Stimulated activated naive CD4-positive, alpha-beta T cell treated with Interleukin-2 at 50 U/mL for 16 hours (primary cell): ENCODE data around the gene SERPINB13.
"Not testable (repeated sequence)": the region's sequence is repeated elsewhere in the genome, so short reads cannot be mapped to it uniquely, and the experiment has no call there.

Source experiments
- DNase-seq: peaks from one replicate; lab custom pipeline; 2025; lab: John Stamatoyannopoulos, UW

SERPINB13 gene

DNA sequence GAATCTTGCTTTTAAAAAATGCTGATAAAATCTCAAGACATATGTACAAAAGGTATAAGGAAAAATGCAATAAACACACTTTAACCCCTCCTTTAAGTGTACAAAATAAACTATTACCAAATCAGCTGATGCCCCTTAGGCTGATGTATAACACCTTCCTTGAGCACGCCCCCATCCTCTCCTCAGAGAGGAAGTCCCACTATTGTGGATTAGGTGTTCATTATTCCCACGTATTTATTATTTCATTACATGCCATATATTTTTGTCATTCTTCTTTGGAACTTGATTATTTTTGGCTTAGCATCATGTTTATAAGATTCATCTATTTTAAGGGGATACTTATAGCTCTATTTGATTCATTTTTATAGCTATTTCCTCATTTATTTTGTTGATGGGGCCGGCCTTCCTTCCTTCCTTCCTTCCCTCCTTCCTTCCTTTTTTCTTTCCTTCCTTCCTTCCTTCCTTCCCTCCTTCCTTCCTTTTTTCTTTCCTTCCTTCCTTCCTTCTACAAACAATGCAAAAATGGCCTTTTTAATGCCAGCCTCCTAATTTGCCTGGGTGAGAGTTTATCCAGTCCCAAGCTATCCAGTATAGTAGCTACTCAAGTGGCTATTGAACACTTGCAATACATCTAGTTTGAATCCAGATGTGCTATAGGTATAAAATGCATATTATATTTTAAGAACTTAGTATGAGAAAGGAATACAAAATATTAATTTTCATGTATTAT, 4.0 kb downstream of the SERPINB13 start:
- DNase-seq, result no peak

- no peak for DNase-seq
Measured at GRCh38 chr18:63591725-63592124, 4.6 kb downstream of the SERPINB13 start.

GRCh38 chr18:63592471-63592870, 5.3 kb downstream of the SERPINB13 start:
- no peak for DNase-seq

DNA sequence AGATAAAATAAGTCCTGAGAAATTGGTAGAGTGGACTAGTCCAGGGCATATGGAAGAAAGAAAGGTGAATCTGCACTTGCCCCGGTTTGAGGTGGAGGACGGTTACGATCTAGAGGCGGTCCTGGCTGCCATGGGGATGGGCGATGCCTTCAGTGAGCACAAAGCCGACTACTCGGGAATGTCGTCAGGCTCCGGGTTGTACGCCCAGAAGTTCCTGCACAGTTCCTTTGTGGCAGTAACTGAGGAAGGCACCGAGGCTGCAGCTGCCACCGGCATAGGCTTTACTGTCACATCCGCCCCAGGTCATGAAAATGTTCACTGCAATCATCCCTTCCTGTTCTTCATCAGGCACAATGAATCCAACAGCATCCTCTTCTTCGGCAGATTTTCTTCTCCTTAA, 9.8 kb downstream of the SERPINB13 start:
- DNase-seq, result no peak

DNA sequence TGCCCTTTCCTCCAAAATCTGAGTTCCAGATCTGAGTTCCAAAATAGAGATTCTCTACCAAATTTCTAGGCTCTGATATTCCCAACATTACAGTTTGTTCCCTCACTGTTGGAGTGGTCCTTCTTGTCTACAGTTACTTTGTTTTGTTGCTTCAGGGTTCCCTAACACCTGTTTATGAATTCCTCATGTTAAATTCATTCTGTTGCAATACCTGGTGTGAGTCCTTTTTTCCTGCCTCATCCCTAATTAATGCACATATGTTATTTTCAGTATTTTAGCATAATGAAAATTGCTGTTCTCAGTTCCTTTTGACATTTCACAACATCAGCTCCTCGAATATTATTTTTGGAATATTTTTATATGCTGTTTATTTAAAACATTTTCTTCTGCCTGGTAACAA, 16.2 kb downstream of the SERPINB13 start:
- DNase-seq, result no peak

GRCh38 chr18:63603772-63604171, 16.6 kb downstream of the SERPINB13 start:
- no peak for DNase-seq

DNA sequence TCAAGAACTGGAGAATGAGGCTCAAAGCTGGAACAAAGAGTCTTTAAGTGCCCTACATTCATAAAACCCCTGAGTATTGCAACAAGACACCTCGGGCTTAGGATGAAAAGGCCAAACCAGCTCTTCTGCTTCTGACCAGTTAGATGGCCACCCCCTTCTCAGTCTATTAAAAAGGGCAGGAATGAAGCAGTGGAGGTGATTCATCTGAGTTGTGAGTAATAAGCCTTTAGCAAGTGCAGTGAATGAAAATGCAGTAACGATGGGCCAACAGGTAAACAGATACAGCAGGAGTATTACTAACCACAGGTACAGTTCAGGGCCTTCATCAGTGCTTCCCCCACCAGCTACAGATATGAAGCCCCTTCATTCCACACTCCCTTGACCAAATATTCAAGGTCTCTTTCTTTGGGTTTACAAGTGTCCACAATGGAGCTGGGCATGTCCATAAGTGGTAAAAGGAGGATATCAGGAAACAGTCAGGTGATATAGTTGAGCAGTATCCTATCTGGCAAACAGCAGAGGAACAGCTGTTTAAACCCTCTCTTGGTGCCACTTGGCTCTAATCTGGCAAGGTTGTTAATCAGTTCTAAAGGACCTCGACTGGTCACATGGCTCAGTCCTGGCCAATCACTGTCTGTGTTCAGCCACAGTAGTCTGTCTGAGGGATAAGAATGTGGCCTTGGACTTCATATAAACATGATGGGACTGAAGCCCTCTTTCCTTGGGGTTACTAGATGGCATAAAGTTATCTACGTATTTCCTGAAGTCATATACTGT, 17.8 kb downstream of the SERPINB13 start:
- no peak for DNase-seq

DNA sequence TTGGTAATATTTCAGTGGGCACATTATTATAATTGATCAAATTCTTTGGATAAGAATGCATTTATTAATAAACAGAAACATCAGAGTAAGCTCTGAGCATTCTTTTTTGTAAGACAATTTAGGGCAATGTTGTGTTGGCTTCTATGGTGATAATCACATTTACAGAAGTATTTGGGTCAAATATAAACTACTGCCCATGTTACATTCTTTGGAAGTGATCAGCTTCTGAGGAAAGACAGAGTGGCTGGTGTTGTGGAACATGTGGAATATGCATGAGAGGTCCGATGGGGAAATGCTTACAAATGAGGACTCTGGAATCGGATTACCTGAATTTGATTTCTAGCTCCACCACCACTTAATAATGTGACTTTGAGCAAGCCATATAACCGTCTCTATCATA, 19.4 kb downstream of the SERPINB13 start:
- DNase-seq, result no peak

DNA sequence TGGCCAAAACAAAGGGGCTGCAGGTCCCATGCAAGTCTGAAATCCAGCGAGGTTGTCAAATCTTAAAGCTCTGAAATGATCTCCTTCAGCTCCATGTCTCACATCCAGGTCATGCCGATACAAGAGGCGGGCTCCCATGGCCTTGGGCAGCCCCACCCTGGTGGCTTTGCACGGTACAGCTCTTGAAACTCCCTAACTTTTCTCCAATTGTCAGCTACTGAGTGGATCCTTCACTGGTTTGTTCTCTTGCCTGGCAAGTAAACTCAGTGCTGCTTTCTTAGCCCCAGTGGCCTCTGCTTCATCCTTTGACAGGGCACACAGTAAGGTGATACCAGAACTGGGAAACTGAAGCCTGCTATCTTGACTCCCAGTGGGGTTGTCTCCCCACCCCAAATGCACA, 26.3 kb downstream of the SERPINB13 start:
- no peak for DNase-seq

DNA sequence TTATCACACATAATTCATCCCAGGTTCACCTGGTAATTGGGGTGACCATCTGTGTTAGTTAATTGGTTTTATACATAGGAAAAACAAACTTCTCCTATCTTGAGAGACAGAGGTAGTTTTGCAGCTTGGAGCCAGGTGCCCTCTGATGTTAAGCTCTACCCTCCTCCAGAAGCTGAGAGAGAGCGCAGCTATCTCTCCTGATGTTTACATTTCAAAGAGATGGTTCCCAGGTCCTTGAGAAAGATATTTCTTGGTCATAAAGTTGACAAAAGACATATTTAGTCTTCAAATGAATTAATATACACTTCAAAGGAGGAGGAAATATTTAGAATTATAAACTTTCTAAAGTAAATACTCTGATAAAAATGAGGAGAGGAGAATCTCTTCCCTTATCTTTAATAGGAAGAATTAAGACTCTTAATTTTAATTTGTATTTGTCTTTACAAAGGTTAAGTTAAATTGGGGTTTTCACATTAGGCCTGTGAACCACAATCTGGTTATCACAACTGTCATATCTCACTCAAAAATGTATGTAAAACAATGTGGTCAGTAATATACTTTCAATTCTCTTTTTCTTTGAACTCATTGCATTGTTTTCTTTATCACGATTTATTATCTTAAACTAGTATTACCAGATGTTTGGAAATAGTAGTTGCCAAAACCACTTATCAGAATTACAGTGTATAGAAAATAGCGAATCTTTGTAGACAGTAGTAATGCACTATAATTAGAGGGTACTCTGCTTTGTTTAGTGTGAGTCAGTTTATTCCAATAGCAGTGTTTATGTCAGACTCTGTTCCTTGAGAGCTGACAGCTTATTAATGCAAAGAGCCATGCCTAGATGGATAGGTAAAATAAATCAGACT, 30.1 kb downstream of the SERPINB13 start:
- DNase-seq, result no peak

GRCh38 chr18:63617915-63618234, 30.7 kb downstream of the SERPINB13 start:
- no peak for DNase-seq

GRCh38 chr18:63619661-63620060, 32.5 kb downstream of the SERPINB13 start:
- DNase-seq, result no peak

- DNase-seq, result no peak
Measured at GRCh38 chr18:63624863-63625262, 37.7 kb downstream of the SERPINB13 start.

- no peak for DNase-seq
Measured at GRCh38 chr18:63626431-63626830, 39.3 kb downstream of the SERPINB13 start.

- DNase-seq, result no peak
Measured at GRCh38 chr18:63627819-63628218, 40.7 kb downstream of the SERPINB13 start.

- DNase-seq, result no peak
Measured at GRCh38 chr18:63637703-63638102, 50.6 kb downstream of the SERPINB13 start.

DNA sequence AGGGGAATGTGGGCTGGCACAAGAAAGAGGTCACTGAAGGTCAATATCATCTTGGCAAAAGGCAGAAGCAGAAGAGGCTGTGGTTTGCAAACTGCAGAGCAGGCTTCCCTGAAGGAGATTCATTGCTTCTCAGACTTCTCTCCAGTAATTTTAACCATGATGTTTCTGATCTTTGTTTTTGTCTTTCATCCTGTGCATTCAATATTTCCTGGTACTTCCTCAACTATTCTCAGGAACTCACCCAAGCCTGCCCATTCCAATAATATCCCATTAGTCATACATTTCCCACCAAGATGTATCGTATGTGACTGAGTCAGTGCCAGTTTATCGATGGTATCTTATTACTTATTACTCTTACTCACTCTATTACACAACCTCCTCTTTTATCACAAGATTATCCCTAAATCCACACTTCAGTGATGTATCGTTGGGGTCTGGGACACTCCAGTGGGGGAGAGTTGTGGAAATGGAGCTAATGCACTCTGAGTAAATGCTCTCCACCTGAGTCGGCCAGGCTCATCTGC, 54.1 kb downstream of the SERPINB13 start:
- not testable (repeated sequence) for DNase-seq

GRCh38 chr18:63642668-63643356, 55.7 kb downstream of the SERPINB13 start:
- DNase-seq, result not testable (repeated sequence)

- DNase-seq, result not testable (repeated sequence)
Measured at GRCh38 chr18:63644142-63644541, 57.0 kb downstream of the SERPINB13 start, which contains the start of gene SERPINB4. SERPINB4 (minus strand) TSS chr18:63644256; CDS start chr18:63643577, 679 bp downstream.

GRCh38 chr18:63644694-63645093, 57.6 kb downstream of the SERPINB13 start:
- DNase-seq, result not testable (repeated sequence)

GRCh38 chr18:63646936-63647335, 59.8 kb downstream of the SERPINB13 start:
- DNase-seq, result no peak

DNA sequence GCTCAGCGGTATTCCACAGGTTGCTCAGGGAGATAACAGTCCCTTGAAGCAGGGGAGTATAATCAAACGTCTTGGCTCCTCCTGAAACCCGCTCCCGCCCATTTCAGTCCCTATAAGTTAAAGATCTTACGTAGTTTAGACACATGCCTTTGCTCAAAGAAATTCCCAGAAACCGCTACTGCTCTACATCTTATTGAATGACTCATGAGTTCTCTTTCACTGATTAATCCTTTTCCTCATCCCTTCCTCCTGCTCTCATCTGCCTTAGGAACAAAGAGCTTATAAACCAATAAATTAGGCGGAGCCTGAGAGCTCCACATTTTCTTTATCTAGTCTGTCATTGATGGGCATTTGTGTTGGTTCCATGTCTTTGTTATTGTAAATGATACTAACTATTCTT, 61.1 kb downstream of the SERPINB13 start:
- no peak for DNase-seq
